Stimulated activated CD4-positive, alpha-beta T cell treated with anti-CD3 and anti-CD28 coated beads, Interleukin-1b, Interleukin-23, amount 100 ng/mL, for 4 hours (primary cell): Measurements from ENCODE around the gene MTA1.

ENCODE experiments used
- DNase-seq, 2 donors: peaks; one replicate each; pipeline ENCODE4 v3.0.0-alpha.2; 2020; ENCODE audit warnings: low read depth in 2 of 2

The MTA1 gene

DNA sequence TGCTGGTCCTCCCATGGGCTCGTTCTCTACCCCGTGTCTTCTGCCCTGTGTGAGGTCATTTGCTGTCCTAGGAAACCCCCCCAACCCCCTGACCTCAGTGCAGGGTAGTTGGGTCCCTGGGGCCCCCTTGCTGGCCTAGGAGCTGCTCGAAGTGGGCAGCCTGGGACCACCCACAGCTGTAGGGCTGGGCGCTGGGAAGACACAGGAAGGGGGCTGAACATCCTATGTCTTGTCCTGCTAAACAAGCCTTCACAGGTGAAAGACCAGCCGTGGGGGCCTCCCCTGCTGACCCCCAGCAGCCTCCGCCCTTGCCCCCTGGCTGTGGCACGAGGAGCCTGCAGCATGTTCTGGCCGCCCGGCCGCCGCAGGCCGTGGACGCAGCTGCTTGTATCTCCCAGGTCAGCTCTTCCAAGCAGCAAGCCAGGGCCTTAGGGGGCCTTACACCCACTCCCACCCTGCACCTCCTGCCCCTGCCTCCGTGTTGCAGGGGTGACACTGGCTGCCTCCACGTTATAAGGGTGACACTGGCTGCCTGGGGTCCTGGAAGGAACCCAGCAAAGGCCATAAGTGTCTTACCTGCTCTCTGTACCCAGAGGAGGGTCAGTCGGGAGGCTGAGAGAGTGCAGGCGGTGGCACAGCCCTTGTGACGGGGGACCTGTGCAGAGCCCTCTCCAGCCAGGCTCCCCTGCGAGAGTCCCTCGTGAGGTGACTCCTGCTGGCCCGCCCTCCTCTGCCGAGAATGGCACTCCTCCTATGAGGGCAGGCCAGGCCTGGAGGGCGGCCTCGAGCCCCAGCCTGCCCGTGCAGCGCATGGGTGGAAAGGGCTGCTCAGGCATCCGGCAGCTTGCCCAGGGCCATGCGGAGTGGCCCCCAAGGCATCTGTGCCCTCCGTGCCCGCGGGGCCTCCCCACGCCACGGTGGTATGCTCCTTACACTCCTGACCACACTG, 32.8 kb upstream of the MTA1 start:
- DNase-seq = no peak

GRCh38 chr14:105387530-105387922, 32.1 kb upstream of the MTA1 start:
- no peak for DNase-seq

DNA sequence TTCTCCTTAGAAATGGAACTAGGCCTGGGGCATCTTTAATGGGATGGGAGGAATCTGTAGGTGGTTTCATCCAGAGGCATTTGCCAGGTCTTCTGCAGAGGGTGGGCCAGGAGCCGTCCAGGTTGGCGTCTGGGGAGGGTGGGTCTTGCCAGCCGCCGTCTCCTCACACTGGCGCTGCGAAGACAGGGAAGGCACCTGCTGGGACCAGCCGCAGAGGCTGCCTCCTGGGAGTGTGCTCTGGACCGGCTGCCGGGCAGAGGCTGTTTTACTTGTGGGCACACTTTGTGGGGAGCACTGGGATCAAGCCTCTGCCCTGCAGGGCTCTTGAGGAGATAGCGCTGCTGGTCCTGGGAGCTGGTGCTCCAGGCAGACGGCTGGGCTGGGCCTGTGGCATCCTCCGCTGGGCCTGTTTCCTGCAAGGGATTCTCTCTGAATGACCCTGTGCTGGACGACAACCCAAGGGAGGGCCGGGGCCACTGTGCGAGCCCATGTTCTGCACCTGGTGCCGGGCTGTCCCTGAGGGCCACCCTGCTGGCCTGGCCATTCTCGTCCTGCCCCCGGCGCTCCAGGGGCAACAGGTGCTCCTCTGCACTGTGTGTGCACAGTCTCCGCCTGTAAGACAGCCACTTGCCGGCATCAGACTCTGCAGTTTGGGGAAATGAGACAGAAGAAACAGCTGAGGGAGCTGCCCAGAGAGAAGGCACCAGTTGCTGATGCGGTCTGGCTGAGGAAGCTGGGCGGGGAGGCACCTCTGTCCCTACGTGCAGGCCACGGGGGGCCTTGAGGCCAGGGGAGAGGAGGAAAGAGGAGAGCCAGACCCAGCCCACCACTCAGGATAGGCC, 31.3 kb upstream of the MTA1 start:
- DNase-seq = no peak

GRCh38 chr14:105388976-105389375, 30.7 kb upstream of the MTA1 start:
- no peak for DNase-seq

DNA sequence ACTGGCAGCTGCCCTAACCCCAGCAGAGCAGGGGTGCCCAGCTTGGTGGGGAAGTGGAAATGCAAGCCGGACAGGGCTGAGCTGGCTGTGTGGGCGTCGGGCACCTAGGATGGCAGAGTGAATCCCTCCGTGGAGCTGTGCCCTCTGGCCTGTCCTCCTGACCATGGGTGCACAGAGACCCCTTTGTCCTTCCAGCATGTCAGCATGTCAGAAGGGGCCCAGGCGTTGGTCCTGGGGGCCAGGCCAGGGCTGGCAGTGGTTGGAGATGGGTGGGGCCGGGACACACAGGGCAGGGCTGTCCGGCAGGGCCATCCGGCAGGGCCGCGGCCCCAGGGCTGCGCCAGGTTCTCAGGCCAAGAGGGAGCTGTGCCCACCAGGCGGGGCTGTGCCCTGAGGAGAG, 30.1 kb upstream of the MTA1 start:
- DNase-seq = no peak

- no peak for DNase-seq
Measured at GRCh38 chr14:105389976-105390848, 29.4 kb upstream of the MTA1 start.

- DNase-seq = no peak
Measured at GRCh38 chr14:105390849-105391500, 28.7 kb upstream of the MTA1 start.

- no peak for DNase-seq
Measured at GRCh38 chr14:105391541-105391940, 28.1 kb upstream of the MTA1 start.

GRCh38 chr14:105392131-105393090, 27.2 kb upstream of the MTA1 start:
- no peak for DNase-seq

GRCh38 chr14:105393151-105393550, 26.5 kb upstream of the MTA1 start:
- no peak for DNase-seq

DNA sequence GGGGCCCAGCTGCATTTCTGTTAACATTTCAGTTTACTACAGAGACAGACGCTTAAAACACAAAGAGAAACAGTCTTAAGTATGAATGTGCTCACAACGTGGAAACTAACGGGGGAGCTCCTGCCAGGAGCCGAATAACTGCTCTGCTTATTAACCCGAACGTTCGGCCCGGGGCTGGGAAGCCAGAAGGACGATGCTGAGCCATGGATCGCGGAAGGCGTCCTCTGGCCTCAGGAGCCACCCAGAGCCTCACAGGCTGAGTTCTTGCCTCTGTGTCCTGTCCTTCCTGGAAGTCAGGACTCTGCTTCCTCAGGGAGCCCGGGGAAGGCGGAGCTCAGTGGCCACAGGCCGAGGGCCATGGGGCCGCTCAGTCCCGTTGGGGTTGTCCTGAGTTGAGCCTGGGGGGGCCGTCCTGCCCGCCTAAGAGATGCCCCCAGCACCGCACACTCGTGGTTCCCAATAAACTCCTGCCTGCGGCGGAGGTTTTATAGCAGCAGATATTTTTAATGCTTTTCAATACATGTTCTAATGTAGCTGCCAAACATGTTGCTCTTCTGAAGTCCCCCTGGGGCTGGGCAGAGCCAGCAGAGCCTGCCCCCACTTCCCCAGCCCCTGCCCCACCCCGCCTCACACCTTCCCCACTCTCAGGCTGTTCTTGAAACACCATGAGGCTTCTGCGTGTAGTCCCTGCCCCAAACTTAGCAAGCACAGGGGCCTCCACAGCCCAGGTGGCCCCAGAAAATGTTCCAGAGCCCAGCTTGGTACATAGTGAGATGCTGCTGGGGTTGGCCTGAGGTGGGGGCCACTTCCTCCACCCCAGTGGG, 24.7 kb upstream of the MTA1 start:
- no peak for DNase-seq

DNA sequence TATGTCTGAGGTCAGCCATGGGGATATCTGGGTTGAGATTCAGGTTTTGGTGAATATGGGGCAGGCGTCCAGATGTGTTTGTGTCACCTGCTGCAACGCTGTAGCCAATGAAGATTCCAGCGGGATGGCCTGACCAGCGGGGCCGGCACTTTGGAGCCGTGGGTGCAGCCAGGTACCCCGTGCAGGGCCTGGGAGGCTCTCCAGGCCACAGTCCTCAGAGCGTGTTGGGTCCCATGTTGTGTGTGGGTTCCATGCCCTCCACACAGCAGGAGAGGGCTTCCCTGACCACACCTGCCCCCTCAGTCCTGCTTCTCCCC, 24.1 kb upstream of the MTA1 start:
- no peak for DNase-seq

DNA sequence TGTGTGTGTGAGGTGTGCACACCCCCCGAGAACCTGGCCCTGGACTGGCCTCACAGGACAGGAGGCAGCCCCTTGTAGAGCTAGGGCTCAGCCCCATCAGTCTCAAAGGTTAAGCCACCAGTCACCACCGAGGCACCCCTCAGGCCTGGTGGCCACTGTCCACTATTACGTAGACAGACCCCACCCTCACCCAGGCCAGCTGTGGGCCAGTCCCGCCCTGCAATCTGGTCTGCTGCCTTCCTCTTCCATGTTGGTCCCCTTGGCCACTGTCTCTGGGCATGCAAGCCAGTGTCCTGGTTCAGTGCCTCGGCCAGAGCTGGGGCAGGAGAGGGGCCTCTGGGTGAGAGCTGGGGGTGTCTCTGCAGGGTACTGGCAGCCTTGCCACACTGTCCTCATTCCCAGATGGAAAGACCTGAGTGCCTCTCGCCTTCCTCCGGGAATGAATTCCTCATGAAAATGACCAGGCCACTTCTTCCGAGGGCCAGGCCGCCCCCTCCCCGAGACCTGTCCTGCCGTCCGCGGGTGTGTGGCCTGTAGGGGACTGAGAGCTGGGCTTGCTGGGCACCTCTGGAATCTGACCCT, 22.2 kb upstream of the MTA1 start:
- DNase-seq = no peak

- peak; percentile 91 to 99 for DNase-seq
Measured at GRCh38 chr14:105398044-105398725, 21.4 kb upstream of the MTA1 start, which contains the start of gene TEX22. TEX22 (plus strand) TSS chr14:105398538; CDS start chr14:105399341, 803 bp downstream.

- DNase-seq = peak in 1 of 2 donors; percentile 60
Measured at GRCh38 chr14:105398726-105399465, 20.7 kb upstream of the MTA1 start.

DNA sequence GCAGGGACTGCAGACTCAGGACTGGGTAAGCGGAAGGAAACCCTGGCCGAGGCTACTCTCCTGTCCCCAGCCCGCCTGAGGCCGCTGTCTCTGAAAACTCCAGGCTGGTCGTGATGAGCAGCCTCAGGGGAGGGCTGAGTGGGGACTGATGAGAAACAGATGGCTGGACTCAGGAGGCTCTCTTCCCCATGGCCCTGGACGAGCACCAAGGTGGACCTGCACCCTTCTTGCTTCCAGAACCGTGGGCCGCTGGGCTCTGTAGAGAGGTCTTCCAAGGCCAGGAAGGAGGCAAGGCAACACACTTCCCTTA, 20.2 kb upstream of the MTA1 start:
- DNase-seq = no peak

DNA sequence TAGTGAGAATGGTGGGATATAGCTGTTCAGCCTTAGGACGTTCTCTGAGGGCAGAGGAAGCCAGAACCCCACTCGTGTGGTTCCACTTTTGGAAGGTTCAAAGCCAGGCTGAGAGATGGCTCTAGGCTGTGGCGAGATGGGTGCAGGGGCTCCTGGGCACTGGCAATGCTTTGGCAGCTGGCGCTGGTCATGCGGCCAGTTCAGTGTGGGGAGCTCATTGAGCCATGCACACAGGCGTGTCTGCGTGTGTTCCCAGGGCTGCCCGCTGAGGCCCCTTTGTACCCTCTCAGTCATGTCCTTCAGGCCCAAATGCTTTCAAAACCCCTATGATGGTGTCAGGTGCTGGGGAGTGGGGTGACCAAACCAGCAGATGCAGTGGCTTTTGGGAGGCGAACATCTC, 19.6 kb upstream of the MTA1 start:
- no peak for DNase-seq

DNA sequence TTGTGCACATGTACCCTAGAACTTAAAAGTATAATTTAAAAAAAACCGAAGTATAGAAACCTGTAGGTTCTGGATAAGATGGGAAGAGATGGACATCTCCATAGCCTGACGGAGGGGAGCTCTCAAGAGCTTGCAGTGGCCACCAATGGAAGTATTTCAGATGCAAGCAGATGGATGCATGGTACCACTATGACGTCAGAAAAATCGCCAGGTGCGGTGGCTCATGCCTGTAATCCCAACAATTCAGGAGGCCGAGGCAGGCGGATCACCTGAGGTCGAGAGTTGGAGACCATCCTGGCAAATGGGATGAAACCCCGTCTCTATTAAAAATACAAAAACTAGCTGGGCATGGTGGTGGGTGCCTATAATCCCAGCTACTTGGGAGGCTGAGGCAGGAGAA, 17.9 kb upstream of the MTA1 start:
- no peak for DNase-seq
